ENCODE results near the gene ROBO1. TPM values are rescaled to one million over a fixed set of nuclear protein-coding genes. Genes with fewer than 3 reads are reported as not detected.

Gene ROBO1
- polyA plus RNA-seq, 1 experiment = 33.9 TPM

DNA sequence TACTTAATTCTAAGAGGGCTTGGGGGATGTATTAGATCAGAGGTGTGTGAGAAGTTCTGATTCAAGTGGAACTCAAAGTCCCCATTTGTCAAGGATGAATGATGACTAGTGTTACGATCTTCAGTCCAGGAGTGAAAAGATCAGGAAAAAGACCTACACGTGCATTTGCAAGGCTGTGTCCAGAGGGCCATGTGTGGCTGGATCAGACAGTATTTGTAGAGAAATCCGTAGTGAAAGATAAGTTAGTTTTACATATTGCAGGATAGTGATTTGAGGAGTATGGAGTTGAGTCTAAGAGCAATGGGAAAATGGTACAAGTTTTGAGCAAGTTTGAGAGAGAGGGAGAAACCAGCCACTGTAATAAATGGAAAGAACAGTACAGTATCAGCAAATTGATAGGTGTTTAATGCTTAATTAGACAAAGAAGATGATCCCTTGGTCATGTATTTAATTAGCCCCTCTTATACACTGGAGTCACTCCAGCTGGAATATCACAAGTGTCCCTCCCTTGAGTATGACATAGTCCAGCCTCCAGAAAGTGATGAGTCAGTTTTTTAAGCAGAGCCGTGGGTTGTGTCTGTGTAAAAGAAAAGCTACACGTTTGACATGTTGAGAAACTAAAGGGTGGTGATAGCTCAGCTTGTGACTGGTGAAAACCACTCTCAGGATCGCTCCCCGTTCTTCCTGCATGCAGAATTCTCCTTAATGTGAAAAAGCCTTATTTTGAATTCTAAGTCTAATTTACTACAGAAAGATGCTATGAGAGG, 348.8 kb downstream of the ROBO1 start:
- no peak overlapping the region for H3K4me3 ChIP-seq (ENCODE audit: low read depth, low read length)
- ChIA-PET CTCF (interaction anchor here (0.6 kb wide), 1 partner anchor 46 kb away, joined by 5 read pairs; no protein-coding TSS in a partner anchor), POLR2A (no interaction called here)
- no peaks in the 10 kb centered on the region for H3K27me3 ChIP-seq (ENCODE audit: control insufficient read depth, insufficient read depth, low read length)
- TF ChIP-seq, protein P1, sequence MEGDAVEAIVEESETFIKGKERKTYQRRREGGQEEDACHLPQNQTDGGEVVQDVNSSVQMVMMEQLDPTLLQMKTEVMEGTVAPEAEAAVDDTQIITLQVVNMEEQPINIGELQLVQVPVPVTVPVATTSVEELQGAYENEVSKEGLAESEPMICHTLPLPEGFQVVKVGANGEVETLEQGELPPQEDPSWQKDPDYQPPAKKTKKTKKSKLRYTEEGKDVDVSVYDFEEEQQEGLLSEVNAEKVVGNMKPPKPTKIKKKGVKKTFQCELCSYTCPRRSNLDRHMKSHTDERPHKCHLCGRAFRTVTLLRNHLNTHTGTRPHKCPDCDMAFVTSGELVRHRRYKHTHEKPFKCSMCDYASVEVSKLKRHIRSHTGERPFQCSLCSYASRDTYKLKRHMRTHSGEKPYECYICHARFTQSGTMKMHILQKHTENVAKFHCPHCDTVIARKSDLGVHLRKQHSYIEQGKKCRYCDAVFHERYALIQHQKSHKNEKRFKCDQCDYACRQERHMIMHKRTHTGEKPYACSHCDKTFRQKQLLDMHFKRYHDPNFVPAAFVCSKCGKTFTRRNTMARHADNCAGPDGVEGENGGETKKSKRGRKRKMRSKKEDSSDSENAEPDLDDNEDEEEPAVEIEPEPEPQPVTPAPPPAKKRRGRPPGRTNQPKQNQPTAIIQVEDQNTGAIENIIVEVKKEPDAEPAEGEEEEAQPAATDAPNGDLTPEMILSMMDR (IDR thresholded peaks at IDR 0.05; ENCODE audit: insufficient read depth, low read depth, low read length) = no peak
- DNase-seq (ENCODE audit: low read depth) = no peak
- H3K36me3 ChIP-seq (ENCODE audit: control insufficient read depth, insufficient read depth, low read length) = no peaks in the 10 kb centered on the region

- ChIA-PET POLR2A (no interaction called here), CTCF (no interaction called here)
- DNase-seq (ENCODE audit: low read depth) = no peak
- Histone ChIP-seq H3K36me3 (ENCODE audit: control insufficient read depth, insufficient read depth, low read length) (no peaks in the 10 kb centered on the region), H3K27me3 (ENCODE audit: control insufficient read depth, insufficient read depth, low read length) (no peaks in the 10 kb centered on the region), H3K4me3 (ENCODE audit: low read depth, low read length) (no peak overlapping the region)
- TF ChIP-seq, protein P1 (IDR thresholded peaks at IDR 0.05; ENCODE audit: insufficient read depth, low read depth, low read length) = no peak
These were observed 352.4 kb downstream of the ROBO1 start for GRCh38 chr3:79415356-79415755.

DNA sequence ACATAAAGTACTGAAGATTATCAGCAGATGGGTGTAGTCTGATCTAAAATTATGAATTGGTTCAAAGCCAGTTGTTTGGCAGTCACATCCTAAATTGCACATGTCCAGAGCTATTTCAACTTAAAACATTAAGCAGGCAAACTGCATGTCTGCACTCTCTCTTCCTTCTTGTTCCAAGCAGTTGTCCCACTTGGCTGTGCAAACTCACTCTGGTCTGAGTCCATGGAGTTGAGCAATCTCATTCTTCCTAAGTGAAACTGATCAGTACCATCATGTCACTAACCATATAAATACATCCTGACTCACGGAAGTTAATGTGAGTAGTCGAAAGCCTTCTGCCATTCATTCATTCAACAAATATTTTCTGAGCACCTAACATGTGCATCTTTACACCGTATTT, 353.0 kb downstream of the ROBO1 start:
- TF ChIP-seq, protein P1 (IDR thresholded peaks at IDR 0.05; ENCODE audit: insufficient read depth, low read depth, low read length) = no peak
- Histone ChIP-seq H3K36me3 (ENCODE audit: control insufficient read depth, insufficient read depth, low read length) (no peaks in the 10 kb centered on the region), H3K4me3 (ENCODE audit: low read depth, low read length) (no peak overlapping the region), H3K27me3 (ENCODE audit: control insufficient read depth, insufficient read depth, low read length) (no peaks in the 10 kb centered on the region)
- CTCF ChIA-PET = no interaction called here
- DNase-seq (ENCODE audit: low read depth) = no peak
- POLR2A ChIA-PET = no interaction called here

GRCh38 chr3:79414035-79414434, 353.8 kb downstream of the ROBO1 start:
- TF ChIP-seq, protein P1 (IDR thresholded peaks at IDR 0.05; ENCODE audit: insufficient read depth, low read depth, low read length) = no peak
- DNase-seq (ENCODE audit: low read depth) = no peak
- H3K4me3 ChIP-seq (ENCODE audit: low read depth, low read length) = no peak overlapping the region
- ChIA-PET CTCF (no interaction called here), POLR2A (no interaction called here)
- no peaks in the 10 kb centered on the region for H3K27me3 ChIP-seq (ENCODE audit: control insufficient read depth, insufficient read depth, low read length)
- no peaks in the 10 kb centered on the region for H3K36me3 ChIP-seq (ENCODE audit: control insufficient read depth, insufficient read depth, low read length)

GRCh38 chr3:79412537-79412936, 355.3 kb downstream of the ROBO1 start:
- POLR2A ChIA-PET = interaction anchor here (0.6 kb wide), 1 partner anchor 92 kb away, joined by 5 read pairs; no protein-coding TSS in a partner anchor
- H3K36me3 ChIP-seq (ENCODE audit: control insufficient read depth, insufficient read depth, low read length) = no peaks in the 10 kb centered on the region
- CTCF ChIA-PET = interaction anchor here (0.6 to 1.7 kb wide), 3 partner anchors 10 to 146 kb away, joined by 3 to 4 read pairs (median 4); no protein-coding TSS in a partner anchor
- no peak overlapping the region for H3K4me3 ChIP-seq (ENCODE audit: low read depth, low read length)
- TF ChIP-seq, protein P1 (IDR thresholded peaks at IDR 0.05; ENCODE audit: insufficient read depth, low read depth, low read length) = no peak
- DNase-seq (ENCODE audit: low read depth) = no peak
- H3K27me3 ChIP-seq (ENCODE audit: control insufficient read depth, insufficient read depth, low read length) = no peaks in the 10 kb centered on the region

Measured in BJ (cell line).